ENCODE data around the gene HINT2.

HINT2 gene

GRCh38 chr9:35839926-35840325 is 25.1 kb upstream of the HINT2 start:
- Histone ChIP-seq H3K9ac (ENCODE audit: insufficient read length, low read depth) (no peak overlapping the region), H3K36me3 (ENCODE audit: insufficient read depth, insufficient read length, low read length) (no peaks in the 10 kb centered on the region), H3K9me3 (ENCODE audit: insufficient read depth, low read length) (no peaks in the 10 kb centered on the region), H3K4me3 (ENCODE audit: insufficient read length, low read depth) (no peak overlapping the region), H3K27me3 (ENCODE audit: insufficient read depth, insufficient read length) (no peaks in the 10 kb centered on the region), H3K4me1 (ENCODE audit: insufficient read depth, insufficient read length) (peaks cover 9% of the 10 kb centered on the region)
- no peak for TF ChIP-seq SUZ12 (IDR thresholded peaks at IDR 0.05; ENCODE audit: extremely low read depth, insufficient read depth, insufficient read length)
- TF ChIP-seq YY1 (IDR thresholded peaks at IDR 0.05; ENCODE audit: insufficient read depth, insufficient read length) = no peak
- no peak for TF ChIP-seq ZNF274 (IDR thresholded peaks at IDR 0.05; ENCODE audit: low read depth, low read length)
- no peak for DNase-seq (ENCODE audit: low read depth, low spot score)

DNA sequence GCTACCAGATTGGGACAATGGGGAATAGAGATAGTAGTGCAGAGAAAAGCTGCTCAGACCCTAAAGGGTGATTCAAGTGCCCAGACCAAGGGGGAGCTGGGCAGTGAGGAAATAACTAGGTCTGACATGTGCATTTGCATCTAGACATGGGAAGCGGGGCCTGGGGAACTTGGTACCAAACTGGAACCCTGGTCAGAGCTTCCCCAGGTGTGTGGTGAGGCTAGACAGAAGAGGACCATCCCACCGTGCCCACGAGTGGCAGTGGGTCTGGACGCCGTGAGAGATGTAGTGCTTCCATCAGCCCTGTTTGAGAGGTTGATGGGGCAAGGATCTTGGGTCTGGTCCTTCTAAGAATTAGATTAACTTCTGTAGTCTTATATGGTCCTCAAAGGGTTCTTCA is 21.8 kb upstream of the HINT2 start:
- TF ChIP-seq ZNF274 (IDR thresholded peaks at IDR 0.05; ENCODE audit: low read depth, low read length) (no peak), YY1 (IDR thresholded peaks at IDR 0.05; ENCODE audit: insufficient read depth, insufficient read length) (no peak), SUZ12 (IDR thresholded peaks at IDR 0.05; ENCODE audit: extremely low read depth, insufficient read depth, insufficient read length) (no peak)
- no peak overlapping the region for H3K9ac ChIP-seq (ENCODE audit: insufficient read length, low read depth)
- H3K27me3 ChIP-seq (ENCODE audit: insufficient read depth, insufficient read length) = no peaks in the 10 kb centered on the region
- H3K4me3 ChIP-seq (ENCODE audit: insufficient read length, low read depth) = no peak overlapping the region
- no peaks in the 10 kb centered on the region for H3K9me3 ChIP-seq (ENCODE audit: insufficient read depth, low read length)
- peaks cover 4% of the 10 kb centered on the region for H3K4me1 ChIP-seq (ENCODE audit: insufficient read depth, insufficient read length)
- H3K36me3 ChIP-seq (ENCODE audit: insufficient read depth, insufficient read length, low read length) = no peaks in the 10 kb centered on the region
- DNase-seq (ENCODE audit: low read depth, low spot score) = no peak

DNA sequence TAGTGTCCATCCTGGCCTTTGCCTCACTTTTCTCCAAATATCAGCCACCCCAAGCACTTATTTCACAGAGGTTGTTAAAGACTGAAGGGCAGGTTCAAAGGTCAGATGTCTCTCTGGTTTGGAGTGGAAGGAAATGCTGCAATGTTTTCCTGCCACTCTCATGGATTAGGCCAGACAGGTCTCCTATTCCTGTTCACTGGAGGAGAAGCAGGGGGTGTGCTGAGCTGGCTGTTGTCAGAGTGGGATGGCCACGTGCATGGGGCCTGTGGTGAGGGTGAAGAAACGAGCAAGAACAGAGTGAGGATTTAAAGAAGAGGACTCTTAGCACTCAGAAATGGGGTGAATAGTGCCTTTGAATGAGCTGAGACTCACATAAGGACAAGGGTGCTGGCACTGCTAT is 20.9 kb upstream of the HINT2 start:
- H3K4me3 ChIP-seq (ENCODE audit: insufficient read length, low read depth) = no peak overlapping the region
- H3K36me3 ChIP-seq (ENCODE audit: insufficient read depth, insufficient read length, low read length) = no peaks in the 10 kb centered on the region
- H3K4me1 ChIP-seq (ENCODE audit: insufficient read depth, insufficient read length) = peaks cover 1% of the 10 kb centered on the region
- DNase-seq (ENCODE audit: low read depth, low spot score) = no peak
- no peaks in the 10 kb centered on the region for H3K27me3 ChIP-seq (ENCODE audit: insufficient read depth, insufficient read length)
- no peak overlapping the region for H3K9ac ChIP-seq (ENCODE audit: insufficient read length, low read depth)
- H3K9me3 ChIP-seq (ENCODE audit: insufficient read depth, low read length) = no peaks in the 10 kb centered on the region
- TF ChIP-seq YY1 (IDR thresholded peaks at IDR 0.05; ENCODE audit: insufficient read depth, insufficient read length) = no peak

DNA sequence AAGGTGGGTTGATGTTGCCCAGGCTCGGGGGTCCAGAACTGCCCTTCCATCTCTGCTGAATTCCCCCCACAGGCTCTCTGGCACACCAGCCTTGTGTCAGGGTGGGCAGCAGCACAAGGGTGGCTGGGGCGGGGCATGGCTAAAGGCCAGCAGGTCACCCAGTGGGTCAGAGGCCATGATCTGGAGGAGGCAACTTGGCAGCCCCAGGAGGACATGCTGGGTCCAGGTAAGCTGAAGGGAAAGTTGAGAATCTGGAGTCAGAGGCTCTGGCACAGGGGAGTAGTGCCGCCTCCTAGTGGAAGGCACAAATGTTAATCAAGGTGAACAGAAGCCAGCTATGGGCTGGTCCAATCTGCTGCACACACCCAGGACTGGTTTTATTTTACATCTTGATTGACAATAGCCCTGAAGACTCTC is 20.4 kb upstream of the HINT2 start:
- H3K4me1 ChIP-seq (ENCODE audit: insufficient read depth, insufficient read length) = no peaks in the 10 kb centered on the region
- no peaks in the 10 kb centered on the region for H3K27me3 ChIP-seq (ENCODE audit: insufficient read depth, insufficient read length)
- TF ChIP-seq ZNF274 (IDR thresholded peaks at IDR 0.05; ENCODE audit: low read depth, low read length) = no peak
- no peak for TF ChIP-seq SUZ12 (IDR thresholded peaks at IDR 0.05; ENCODE audit: extremely low read depth, insufficient read depth, insufficient read length)
- TF ChIP-seq YY1 (IDR thresholded peaks at IDR 0.05; ENCODE audit: insufficient read depth, insufficient read length) = no peak
- H3K4me3 ChIP-seq (ENCODE audit: insufficient read length, low read depth) = no peak overlapping the region
- DNase-seq (ENCODE audit: low read depth, low spot score) = no peak
- no peaks in the 10 kb centered on the region for H3K36me3 ChIP-seq (ENCODE audit: insufficient read depth, insufficient read length, low read length)
- no peaks in the 10 kb centered on the region for H3K9me3 ChIP-seq (ENCODE audit: insufficient read depth, low read length)
- no peak overlapping the region for H3K9ac ChIP-seq (ENCODE audit: insufficient read length, low read depth)

- H3K4me3 ChIP-seq (ENCODE audit: insufficient read length, low read depth) = no peak overlapping the region
- TF ChIP-seq SUZ12 (IDR thresholded peaks at IDR 0.05; ENCODE audit: extremely low read depth, insufficient read depth, insufficient read length) (no peak), YY1 (IDR thresholded peaks at IDR 0.05; ENCODE audit: insufficient read depth, insufficient read length) (no peak), ZNF274 (IDR thresholded peaks at IDR 0.05; ENCODE audit: low read depth, low read length) (no peak)
Observed at GRCh38 chr9:35834260-35835215, 19.7 kb upstream of the HINT2 start.

DNA sequence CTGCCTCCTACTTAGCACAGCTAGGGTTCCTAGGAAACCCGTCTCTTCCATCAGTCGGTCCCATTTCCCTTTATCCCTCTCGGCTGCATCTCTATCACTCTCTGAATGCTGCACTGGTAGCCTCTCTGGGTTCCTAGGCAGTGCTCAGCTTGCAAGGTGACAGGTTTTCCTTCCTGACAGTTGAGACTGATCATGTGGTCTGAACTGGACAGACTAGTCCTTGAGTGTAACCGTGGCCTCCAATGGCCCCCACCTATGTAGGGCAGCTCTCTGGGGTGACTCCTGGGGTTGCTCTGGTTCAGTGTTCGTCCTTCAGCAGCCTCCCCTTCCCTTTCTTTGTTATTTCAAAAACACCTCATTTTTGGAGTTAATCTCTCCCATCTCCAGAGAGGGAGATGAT is 18.0 kb upstream of the HINT2 start:
- TF ChIP-seq YY1 (IDR thresholded peaks at IDR 0.05; ENCODE audit: insufficient read depth, insufficient read length) (no peak), SUZ12 (IDR thresholded peaks at IDR 0.05; ENCODE audit: extremely low read depth, insufficient read depth, insufficient read length) (no peak), ZNF274 (IDR thresholded peaks at IDR 0.05; ENCODE audit: low read depth, low read length) (no peak)
- no peak for DNase-seq (ENCODE audit: low read depth, low spot score)
- no peak overlapping the region for H3K9ac ChIP-seq (ENCODE audit: insufficient read length, low read depth)
- H3K9me3 ChIP-seq (ENCODE audit: insufficient read depth, low read length) = no peaks in the 10 kb centered on the region
- no peaks in the 10 kb centered on the region for H3K4me1 ChIP-seq (ENCODE audit: insufficient read depth, insufficient read length)
- H3K4me3 ChIP-seq (ENCODE audit: insufficient read length, low read depth) = no peak overlapping the region
- H3K36me3 ChIP-seq (ENCODE audit: insufficient read depth, insufficient read length, low read length) = no peaks in the 10 kb centered on the region
- no peaks in the 10 kb centered on the region for H3K27me3 ChIP-seq (ENCODE audit: insufficient read depth, insufficient read length)

More at GRCh38 chr9:35834260-35835215, 19.7 kb upstream of the HINT2 start:
- H3K36me3 ChIP-seq (ENCODE audit: insufficient read depth, insufficient read length, low read length) = no peaks in the 10 kb centered on the region
- H3K27me3 ChIP-seq (ENCODE audit: insufficient read depth, insufficient read length) = no peaks in the 10 kb centered on the region
- DNase-seq (ENCODE audit: low read depth, low spot score) = no peak
- no peaks in the 10 kb centered on the region for H3K9me3 ChIP-seq (ENCODE audit: insufficient read depth, low read length)
- H3K4me1 ChIP-seq (ENCODE audit: insufficient read depth, insufficient read length) = no peaks in the 10 kb centered on the region
- no peak overlapping the region for H3K9ac ChIP-seq (ENCODE audit: insufficient read length, low read depth)

DNA sequence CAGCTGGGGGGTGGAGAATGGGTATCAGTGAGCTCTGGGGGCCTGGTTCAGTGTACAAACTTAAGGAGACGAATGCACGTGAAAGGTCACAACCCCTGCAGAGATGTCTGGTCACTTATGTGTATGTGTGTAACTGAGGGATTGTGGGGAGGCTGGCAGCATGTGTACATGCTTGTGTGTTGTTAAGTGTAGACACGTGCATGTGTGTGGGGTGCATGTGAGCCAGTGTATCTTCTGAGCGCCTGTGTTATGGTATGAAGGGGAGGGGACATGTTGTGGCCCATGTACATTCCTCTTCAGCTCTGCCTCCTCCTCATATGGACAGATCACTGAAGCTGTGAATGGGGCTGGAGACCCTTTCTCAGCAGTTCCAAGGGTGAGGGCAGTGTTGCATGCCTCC is 16.2 kb upstream of the HINT2 start:
- no peaks in the 10 kb centered on the region for H3K9me3 ChIP-seq (ENCODE audit: insufficient read depth, low read length)
- no peak for DNase-seq (ENCODE audit: low read depth, low spot score)
- no peak overlapping the region for H3K9ac ChIP-seq (ENCODE audit: insufficient read length, low read depth)
- no peak overlapping the region for H3K4me3 ChIP-seq (ENCODE audit: insufficient read length, low read depth)
- H3K4me1 ChIP-seq (ENCODE audit: insufficient read depth, insufficient read length) = no peaks in the 10 kb centered on the region
- no peaks in the 10 kb centered on the region for H3K36me3 ChIP-seq (ENCODE audit: insufficient read depth, insufficient read length, low read length)
- no peaks in the 10 kb centered on the region for H3K27me3 ChIP-seq (ENCODE audit: insufficient read depth, insufficient read length)
- TF ChIP-seq YY1 (IDR thresholded peaks at IDR 0.05; ENCODE audit: insufficient read depth, insufficient read length) (no peak), SUZ12 (IDR thresholded peaks at IDR 0.05; ENCODE audit: extremely low read depth, insufficient read depth, insufficient read length) (no peak), ZNF274 (IDR thresholded peaks at IDR 0.05; ENCODE audit: low read depth, low read length) (no peak)

Measured in NT2/D1 (cell line).